ENCODE measurements around the gene CRISP3. TPM values are rescaled to one million over a fixed set of nuclear protein-coding genes. Genes with fewer than 3 reads are reported as not detected.

CRISP3 gene
- 0.06 TPM in 1 of 5 replicates, not detected in the others for total RNA-seq (2022; extraction: Qiagen RNA extraction; ENCODE audit: low read depth)

GRCh38 chr6:49744259-49744658 is at the start of gene CRISP3:
Gene CRISP3 (minus strand): TSS chr6:49744388. CDS start chr6:49744367, 21 bp downstream.

GRCh38 chr6:49787176-49787575 is 43.0 kb upstream of the CRISP3 start, which contains the start of gene PGK2:
Gene PGK2 (minus strand): TSS chr6:49787285. CDS start chr6:49787187, 98 bp downstream.

GRCh38 chr6:49713346-49713745 is 30.8 kb downstream of the CRISP3 start, which contains the start of gene CRISP2:
Gene CRISP2 (minus strand): TSS chr6:49713543. CDS start chr6:49709196, 4,347 bp downstream.

Other genes with a start within 250 kb of the CRISP3 start
- not detected in 5 replicates for gene GLYATL3, start 244.5 kb downstream of the CRISP3 start, total RNA-seq (2022; extraction: Qiagen RNA extraction; ENCODE audit: low read depth)
- gene C6orf141, start 193.7 kb downstream of the CRISP3 start, total RNA-seq (2022; extraction: Qiagen RNA extraction; ENCODE audit: low read depth), result 20.9 to 24.6 TPM (median 22.9 TPM) in 5 replicates
- gene RHAG, start 107.5 kb downstream of the CRISP3 start, total RNA-seq (2022; extraction: Qiagen RNA extraction; ENCODE audit: low read depth), result 0.09 to 0.10 TPM in 2 of 5 replicates, not detected in the others
- gene CRISP2, start 30.8 kb downstream of the CRISP3 start, total RNA-seq (2022; extraction: Qiagen RNA extraction; ENCODE audit: low read depth), result not detected in 5 replicates
- not detected in 5 replicates for gene PGK2, start 42.9 kb upstream of the CRISP3 start, total RNA-seq (2022; extraction: Qiagen RNA extraction; ENCODE audit: low read depth)
- not detected in 5 replicates for gene CRISP1, start 122.1 kb upstream of the CRISP3 start, total RNA-seq (2022; extraction: Qiagen RNA extraction; ENCODE audit: low read depth)
- not detected in 5 replicates for gene DEFB114, start 219.8 kb upstream of the CRISP3 start, total RNA-seq (2022; extraction: Qiagen RNA extraction; ENCODE audit: low read depth)
- not detected in 5 replicates for gene DEFB113, start 225.2 kb upstream of the CRISP3 start, total RNA-seq (2022; extraction: Qiagen RNA extraction; ENCODE audit: low read depth)